Uterus (tissue), 4 donors: ENCODE data around the gene WFS1. TPM values are rescaled to one million over a fixed set of nuclear protein-coding genes. Genes with fewer than 3 reads are reported as not detected.

ENCODE experiments used
- DNase-seq, 2 donors: peaks; one replicate each; pipeline ENCODE4 v3.0.0-alpha.2; 2019 to 2020
- H3K27ac ChIP-seq, 2 donors: fragments of 200-600 bp; sonication (generic); 1 replicate in 1 of 2; 2 replicates in 1 of 2; pipeline ENCODE4 v1.5.1; 2016 to 2018
- H3K27me3 ChIP-seq, 2 donors: fragments of 200-600 bp; sonication (generic); one replicate each; pipeline ENCODE4 v1.5.1; 2018 to 2019; ENCODE audit warnings: control low read depth in 1 of 2
- H3K36me3 ChIP-seq, 2 donors: fragments of 200-600 bp; sonication (generic); one replicate each; pipeline ENCODE4 v1.5.1; 2019; ENCODE audit warnings: control low read depth in 1 of 2
- H3K4me1 ChIP-seq, 2 donors: fragments of 200-600 bp; sonication (generic); one replicate each; pipeline ENCODE4 v1.5.1; 2018 to 2019; ENCODE audit warnings: control low read depth in 1 of 2
- H3K4me3 ChIP-seq, 2 donors: fragments of 200-600 bp; sonication (generic); 1 replicate in 1 of 2; 2 replicates in 1 of 2; pipeline ENCODE4 v1.5.1; 2018 to 2019; ENCODE audit warnings: mild to moderate bottlenecking in 1 of 2
- H3K9me3 ChIP-seq, 2 donors: fragments of 200-600 bp; sonication (generic); one replicate each; pipeline ENCODE4 v1.5.1; 2019; ENCODE audit warnings: control low read depth in 1 of 2
- POLR2A ChIP-seq, 2 donors: fragments of 450-650 bp; IDR thresholded peaks; one replicate each; pipeline ENCODE4 v1.6.1; 2016; ENCODE audit warnings: antibody characterized with exemption in 2 of 2, mild to moderate bottlenecking in 1 of 2, moderate library complexity in 1 of 2
- intact Hi-C: fragments of 100-400 bp; cut with DNase I; formaldehyde crosslinking; loops from one replicate; pipeline ENCODE4 v1.15.1; 2023; ENCODE audit warnings: low total_unique reads
- total RNA-seq, 4 donors: library from RNA; depleted of rRNA in 3 of 4; stranded (reverse); fragments of >200 nt in 3 of 4; gene quantifications; one replicate each; pipeline versions ENCODE4 v1.1.0 to v1.2.4, GENCODE V29; 2014 to 2023
- TF ChIP-seq, protein P1 (sequence below), 4 experiments: fragments of 200-600 bp in 2 of 4; fragments of 450-650 bp in 2 of 4; sonication (generic) in 2 of 4; IDR thresholded peaks; one replicate each; pipeline ENCODE4 v1.5.1; 2016 to 2019; ENCODE audit warnings: antibody characterized with exemption in 4 of 4, mild to moderate bottlenecking in 2 of 4, moderate library complexity in 1 of 4
- donor health status: DM: yes; HTN: yes; CAD: no.

The WFS1 gene
- total RNA-seq, 4 donors from 2014 or later, result 27.5 to 118 (median 51.9) TPM

DNA sequence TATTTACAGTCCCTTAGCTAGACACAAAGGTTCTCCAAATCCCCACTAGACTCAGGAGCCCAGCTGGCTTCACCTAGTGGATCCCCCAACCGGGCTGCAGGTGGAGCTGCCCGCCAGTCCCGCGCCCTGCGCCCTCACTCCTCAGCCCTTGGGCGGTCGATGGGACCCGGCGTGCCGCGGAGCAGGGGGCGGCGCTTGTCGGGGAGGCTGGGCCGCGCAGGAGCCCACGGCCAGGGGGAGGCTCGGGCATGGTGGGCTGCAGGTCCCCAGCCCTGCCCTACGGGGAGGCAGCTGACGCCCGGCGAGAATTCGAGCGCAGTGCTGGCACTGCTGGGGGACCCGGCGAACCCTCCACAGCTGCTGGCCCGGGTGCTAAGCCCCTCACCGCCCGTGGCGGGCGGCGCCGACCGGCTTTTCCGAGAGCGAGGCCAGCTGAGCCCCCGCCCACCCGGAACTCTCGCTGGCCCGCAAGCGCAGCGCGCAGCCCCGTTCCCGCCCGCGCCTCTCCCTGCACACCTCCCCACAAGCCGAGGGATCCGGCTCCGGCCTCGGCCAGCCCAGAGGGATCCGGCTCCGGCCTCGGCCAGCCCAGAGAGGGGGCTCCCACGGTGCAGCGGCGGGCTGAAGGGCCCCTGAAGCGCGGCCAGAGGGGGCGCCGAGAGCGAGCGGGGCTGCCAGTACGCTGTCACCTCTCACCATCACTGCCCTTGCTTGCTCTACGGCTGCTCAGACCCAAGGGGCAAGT is 39.4 kb downstream of the WFS1 start:
- intact Hi-C loops, result no loop called here
- no peaks in the 10 kb centered on the region for H3K4me1 ChIP-seq

DNA sequence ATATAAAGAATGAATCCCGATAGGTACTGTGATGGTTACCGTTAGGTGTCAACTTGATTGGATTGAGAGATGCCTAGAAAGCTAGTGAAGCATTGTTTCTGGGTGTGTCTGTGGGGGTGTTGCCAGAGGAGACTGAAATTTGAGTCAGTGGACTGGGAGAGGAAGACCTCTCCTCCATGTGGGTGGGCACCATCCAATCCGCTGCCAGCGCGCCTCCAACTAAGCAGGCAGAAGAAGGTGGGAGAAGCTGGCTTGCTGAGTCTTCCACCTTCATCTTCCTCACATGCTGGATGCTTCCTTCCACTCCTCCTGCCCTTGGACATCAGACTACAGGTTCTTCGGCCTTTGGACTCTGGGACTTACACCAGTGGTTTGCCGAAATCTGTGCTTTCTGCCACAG is 40.1 kb downstream of the WFS1 start:
- Histone ChIP-seq H3K36me3 (no peaks in the 10 kb centered on the region), H3K4me1 (no peaks in the 10 kb centered on the region), H3K27me3 (no peaks in the 10 kb centered on the region), H3K27ac (no peak overlapping the region), H3K9me3 (no peaks in the 10 kb centered on the region), H3K4me3 (peak overlapping the region in 1 of 2 donors; percentile 56)
- TF ChIP-seq POLR2A (IDR thresholded peaks at IDR 0.05), result no peak
- TF ChIP-seq, protein P1, sequence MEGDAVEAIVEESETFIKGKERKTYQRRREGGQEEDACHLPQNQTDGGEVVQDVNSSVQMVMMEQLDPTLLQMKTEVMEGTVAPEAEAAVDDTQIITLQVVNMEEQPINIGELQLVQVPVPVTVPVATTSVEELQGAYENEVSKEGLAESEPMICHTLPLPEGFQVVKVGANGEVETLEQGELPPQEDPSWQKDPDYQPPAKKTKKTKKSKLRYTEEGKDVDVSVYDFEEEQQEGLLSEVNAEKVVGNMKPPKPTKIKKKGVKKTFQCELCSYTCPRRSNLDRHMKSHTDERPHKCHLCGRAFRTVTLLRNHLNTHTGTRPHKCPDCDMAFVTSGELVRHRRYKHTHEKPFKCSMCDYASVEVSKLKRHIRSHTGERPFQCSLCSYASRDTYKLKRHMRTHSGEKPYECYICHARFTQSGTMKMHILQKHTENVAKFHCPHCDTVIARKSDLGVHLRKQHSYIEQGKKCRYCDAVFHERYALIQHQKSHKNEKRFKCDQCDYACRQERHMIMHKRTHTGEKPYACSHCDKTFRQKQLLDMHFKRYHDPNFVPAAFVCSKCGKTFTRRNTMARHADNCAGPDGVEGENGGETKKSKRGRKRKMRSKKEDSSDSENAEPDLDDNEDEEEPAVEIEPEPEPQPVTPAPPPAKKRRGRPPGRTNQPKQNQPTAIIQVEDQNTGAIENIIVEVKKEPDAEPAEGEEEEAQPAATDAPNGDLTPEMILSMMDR (IDR thresholded peaks at IDR 0.05), result no peak
- intact Hi-C loops, result no loop called here
- no peak for DNase-seq

More for the DNA sequence above, 39.4 kb downstream of the WFS1 start:
- no peaks in the 10 kb centered on the region for H3K36me3 ChIP-seq
- peak overlapping the region; percentile 30 to 56 for H3K4me3 ChIP-seq
- peak in 1 of 2 donors; percentile 31 for DNase-seq
- H3K27ac ChIP-seq, result peak overlapping the region; percentile 31 to 48
- no peaks in the 10 kb centered on the region for H3K9me3 ChIP-seq
- TF ChIP-seq, protein P1 (IDR thresholded peaks at IDR 0.05), result peak in 2 of 4 experiments; percentile 13 to 15
- TF ChIP-seq POLR2A (IDR thresholded peaks at IDR 0.05), result no peak
- no peaks in the 10 kb centered on the region for H3K27me3 ChIP-seq

DNA sequence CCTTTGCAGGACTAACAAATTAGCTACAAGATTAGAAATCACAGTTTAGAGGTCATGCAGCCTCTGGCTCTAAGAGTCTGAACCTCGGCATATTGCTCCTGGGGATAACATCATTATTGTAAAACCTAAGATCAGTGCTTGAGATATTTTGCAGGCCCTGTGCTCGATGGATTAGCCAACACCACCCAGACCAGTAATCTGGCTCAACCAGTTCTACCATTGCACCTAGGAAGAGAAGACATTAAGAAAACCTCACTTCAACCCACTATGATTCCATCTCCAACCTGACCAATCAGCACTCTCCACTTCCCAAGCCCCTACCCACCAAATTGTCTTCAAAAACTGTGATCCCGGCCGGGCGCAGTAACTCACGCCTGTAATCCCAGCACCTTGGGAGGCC is 43.6 kb downstream of the WFS1 start:
- no peaks in the 10 kb centered on the region for H3K9me3 ChIP-seq
- H3K27me3 ChIP-seq, result no peaks in the 10 kb centered on the region
- intact Hi-C loops, result no loop called here
- no peak overlapping the region for H3K4me3 ChIP-seq
- TF ChIP-seq POLR2A (IDR thresholded peaks at IDR 0.05), result no peak
- TF ChIP-seq, protein P1 (IDR thresholded peaks at IDR 0.05), result no peak
- H3K27ac ChIP-seq, result no peak overlapping the region
- H3K36me3 ChIP-seq, result no peaks in the 10 kb centered on the region
- H3K4me1 ChIP-seq, result no peaks in the 10 kb centered on the region
- DNase-seq, result no peak

DNA sequence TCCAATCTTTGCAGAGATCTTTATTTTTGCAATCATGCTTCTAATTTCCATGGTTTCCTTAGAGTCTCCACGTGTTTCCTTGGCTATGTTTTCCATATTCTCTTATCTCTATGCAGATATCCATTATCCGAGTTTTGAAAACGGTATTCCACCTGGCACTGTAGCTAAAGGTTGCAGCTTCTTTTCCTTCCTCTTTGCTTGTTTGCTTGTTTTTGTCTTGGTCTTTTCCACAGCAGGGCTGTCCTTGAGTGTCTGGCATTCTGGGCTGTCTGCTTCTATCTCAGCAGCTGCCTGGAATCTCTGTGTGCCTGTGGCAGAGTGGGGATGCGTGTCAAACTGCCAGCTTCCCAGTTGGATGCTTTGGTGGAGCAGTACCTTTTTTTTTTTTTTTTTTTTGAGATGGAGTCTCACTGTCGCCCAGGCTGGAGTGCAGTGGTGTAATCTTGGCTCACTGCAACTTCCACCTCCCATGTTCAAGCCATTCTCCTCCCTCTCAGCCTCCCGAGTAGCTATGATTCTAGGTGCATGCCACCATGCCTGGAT is 46.9 kb downstream of the WFS1 start:
- H3K4me3 ChIP-seq, result no peak overlapping the region
- no peaks in the 10 kb centered on the region for H3K4me1 ChIP-seq
- H3K27me3 ChIP-seq, result no peaks in the 10 kb centered on the region
- DNase-seq, result no peak
- H3K9me3 ChIP-seq, result peaks cover 0 to 3% of the 10 kb centered on the region in 2 donors
- intact Hi-C loops, result no loop called here
- no peaks in the 10 kb centered on the region for H3K36me3 ChIP-seq
- H3K27ac ChIP-seq, result no peak overlapping the region
- TF ChIP-seq, protein P1 (IDR thresholded peaks at IDR 0.05), result no peak
- TF ChIP-seq POLR2A (IDR thresholded peaks at IDR 0.05), result no peak

DNA sequence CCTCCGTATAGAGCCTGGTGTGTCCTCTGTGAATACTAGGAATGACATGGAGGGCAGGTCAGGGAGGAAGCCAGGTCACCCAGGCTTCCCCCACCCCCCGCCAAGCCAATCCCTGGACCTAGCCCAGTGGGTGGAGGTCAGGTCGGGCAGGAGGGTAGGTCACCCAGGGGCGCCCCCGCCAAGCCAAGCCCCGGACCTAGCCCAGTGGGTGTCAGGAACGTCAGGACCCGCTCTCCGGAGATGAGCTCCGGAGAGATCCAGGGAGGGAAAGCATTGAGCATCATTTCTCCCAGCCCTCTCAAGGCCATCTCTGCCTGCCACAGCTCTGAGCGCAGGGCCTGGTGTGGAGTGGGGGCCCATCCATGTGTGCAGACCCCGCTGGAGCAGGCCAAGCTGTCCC is 48.6 kb downstream of the WFS1 start:
- intact Hi-C loops, result no loop called here
- H3K4me1 ChIP-seq, result no peaks in the 10 kb centered on the region
- no peaks in the 10 kb centered on the region for H3K27me3 ChIP-seq
- H3K36me3 ChIP-seq, result no peaks in the 10 kb centered on the region
- no peak overlapping the region for H3K4me3 ChIP-seq
- no peak for DNase-seq
- peaks cover 0 to 3% of the 10 kb centered on the region in 2 donors for H3K9me3 ChIP-seq
- no peak for TF ChIP-seq POLR2A (IDR thresholded peaks at IDR 0.05)
- TF ChIP-seq, protein P1 (IDR thresholded peaks at IDR 0.05), result no peak
- no peak overlapping the region for H3K27ac ChIP-seq
